B cell (primary cell): ENCODE data around the gene DTX4. TPM values are rescaled to one million over a fixed set of nuclear protein-coding genes. Genes with fewer than 3 reads are reported as not detected.

ENCODE experiments used
- ATAC-seq: fragments of 200-7000 bp; cut with Tn5 transposase; one replicate; pipeline ENCODE4 v1.10.0; 2021; ENCODE audit warnings: low read depth, mild to moderate bottlenecking, moderate number of reproducible peaks, moderate library complexity
- CTCF ChIA-PET: fragments of 350-600 bp; sonication (Branson Sonifier 250); formaldehyde crosslinking; loops from one replicate; lab custom pipeline; 2021; ENCODE audit warnings: antibody characterized with exemption, inconsistent platforms; lab: Charles Lee
- POLR2A ChIA-PET: fragments of 350-600 bp; sonication (Branson Sonifier 250); formaldehyde crosslinking; loops from one replicate; lab custom pipeline; 2021; ENCODE audit warnings: antibody characterized with exemption; lab: Charles Lee
- DNase-seq: peaks from one replicate; pipeline ENCODE4 v3.0.0; 2013
- H2AFZ ChIP-seq: 2 replicates; pipeline ENCODE4 v1.6.1; 2012; ENCODE audit warnings: mild to moderate bottlenecking, low read depth, low read length; ENCODE audit not compliant: insufficient read depth, poor library complexity, severe bottlenecking
- H3K27ac ChIP-seq, 2 donors: 1 replicate in 1 of 2; 2 replicates in 1 of 2; pipeline ENCODE4 v1.5.1; 2012 to 2013; ENCODE audit warnings: low read length in 2 of 2, mild to moderate bottlenecking in 2 of 2, moderate library complexity in 1 of 2
- H3K27me3 ChIP-seq, 4 experiments: fragments of 200-600 bp in 1 of 4; sonication (generic) in 1 of 4; replicated peaks in 1 of 4; 1 replicate in 2 of 4; 2 replicates in 2 of 4; pipeline versions ENCODE4 v1.6.1 to v1.7.0; 2013 to 2016; ENCODE audit warnings: low read length in 3 of 4, mild to moderate bottlenecking in 2 of 4, mixed read lengths in 1 of 4, moderate library complexity in 1 of 4; ENCODE audit not compliant: insufficient read depth in 4 of 4, control insufficient read depth in 3 of 4; ENCODE audit errors: control extremely low read depth in 1 of 4
- H3K36me3 ChIP-seq, 2 experiments: replicated peaks in 1 of 2; 1 replicate in 1 of 2; 2 replicates in 1 of 2; pipeline versions ENCODE4 v1.6.1 to v1.7.1; 2013; ENCODE audit warnings: low read length in 1 of 2; ENCODE audit not compliant: insufficient read depth in 2 of 2, control insufficient read depth in 1 of 2; ENCODE audit errors: control extremely low read depth in 1 of 2, extremely low read depth in 1 of 2
- H3K4me1 ChIP-seq, 2 donors: fragments of 200-600 bp in 1 of 2; sonication (generic) in 1 of 2; 1 replicate in 1 of 2; 2 replicates in 1 of 2; pipeline versions ENCODE4 v1.5.1 to v1.6.1; 2013 to 2017; ENCODE audit warnings: low read length in 2 of 2; ENCODE audit not compliant: control insufficient read depth in 2 of 2, insufficient read depth in 2 of 2
- H3K4me2 ChIP-seq: replicated peaks from 2 replicates; pipeline ENCODE3; 2012; ENCODE audit warnings: mild to moderate bottlenecking, low read depth, low read length; ENCODE audit not compliant: poor library complexity, severe bottlenecking
- H3K4me3 ChIP-seq, 5 experiments: fragments of 200-600 bp in 1 of 5; sonication (generic) in 1 of 5; 1 replicate in 3 of 5; 2 replicates in 2 of 5; pipeline versions ENCODE4 v1.5.1 to v1.7.0; 2011 to 2016; ENCODE audit warnings: low read length in 4 of 5, mild to moderate bottlenecking in 4 of 5, low read depth in 2 of 5, control low read depth in 1 of 5, moderate library complexity in 1 of 5; ENCODE audit not compliant: insufficient read depth in 1 of 5; ENCODE audit errors: control extremely low read depth in 1 of 5, extremely low read depth in 1 of 5
- H3K79me2 ChIP-seq: fragments of 200-600 bp; sonication (generic); one replicate; pipeline ENCODE4 v1.6.0; 2016; ENCODE audit warnings: low read length; ENCODE audit not compliant: control insufficient read depth, insufficient read depth
- H3K9ac ChIP-seq: fragments of 200-600 bp; sonication (generic); 2 replicates; pipeline ENCODE4 v1.6.1; 2017; ENCODE audit warnings: mild to moderate bottlenecking, low read length, moderate library complexity
- H3K9me3 ChIP-seq, 3 donors: one replicate each; pipeline versions ENCODE4 v1.6.1 to v1.7.1; 2013; ENCODE audit warnings: low read length in 2 of 3; ENCODE audit not compliant: control insufficient read depth in 2 of 3, insufficient read depth in 1 of 3; ENCODE audit errors: control extremely low read depth in 1 of 3
- H4K20me1 ChIP-seq: 2 replicates; pipeline ENCODE4 v1.6.0; 2012; ENCODE audit warnings: mild to moderate bottlenecking, low read length; ENCODE audit not compliant: insufficient read depth, control insufficient read depth, poor library complexity, severe bottlenecking
- H3K27ac Mint-ChIP-seq: one replicate; pipeline ENCODE4 v1.8.0; 2021; ENCODE audit warnings: mixed read lengths
- H3K27me3 Mint-ChIP-seq: one replicate; pipeline ENCODE4 v1.8.0; 2021; ENCODE audit warnings: mixed read lengths
- H3K4me1 Mint-ChIP-seq: one replicate; pipeline ENCODE4 v1.8.0; 2021; ENCODE audit warnings: mixed read lengths
- H3K4me3 Mint-ChIP-seq: one replicate; pipeline ENCODE4 v1.8.0; 2021; ENCODE audit warnings: mixed read lengths
- H3K9me3 Mint-ChIP-seq: one replicate; pipeline ENCODE4 v1.8.0; 2022; ENCODE audit warnings: mixed read lengths; ENCODE audit not compliant: insufficient read depth
- CTCF ChIP-seq: fragments of 200-600 bp; IDR thresholded peaks from one replicate; pipeline ENCODE4 v1.8.0; 2022; ENCODE audit warnings: antibody characterized with exemption, mild to moderate bottlenecking
- EZH2 ChIP-seq: IDR thresholded peaks from 2 replicates; pipeline ENCODE4 v1.6.1; 2012; ENCODE audit warnings: borderline replicate concordance, low read depth, mild to moderate bottlenecking, moderate library complexity, low read length; ENCODE audit not compliant: insufficient read depth, poor library complexity, severe bottlenecking
- WGBS: methylation state at CpG from one replicate; pipeline ENCODE4 v1.1.5; 2013; ENCODE audit warnings: missing lambda C conversion rate; ENCODE audit not compliant: insufficient coverage; 5-methylcytosine and 5-hydroxymethylcytosine counted together
- intact Hi-C: fragments of 100-400 bp; cut with micrococcal nuclease; formaldehyde crosslinking; loops from one replicate; pipeline ENCODE4 v1.10.0; 2022
- polyA plus RNA-seq: library from polyadenylated mRNA; depleted of rRNA; stranded (reverse); fragments of >200 nt; gene quantifications from 2 replicates; pipeline ENCODE4 v1.2.3, GENCODE V29; 2012
- total RNA-seq, 2 donors: library from RNA; stranded (reverse); fragments of 120-200 nt in 1 of 2; gene quantifications; 1 replicate in 1 of 2; 2 replicates in 1 of 2; pipeline versions ENCODE4 v1.2.3 to v1.2.4, GENCODE V29; 2013 to 2022

The DTX4 gene
- total and polyA plus RNA-seq, 2 donors (not counting 1 experiment from before 2014, with no cell fraction given) = 11.7 to 43.3 TPM

GRCh38 chr11:59253001-59253400 lies 81.1 kb downstream of the DTX4 start:
- H3K79me2 ChIP-seq = no peaks in the 10 kb centered on the region
- Mint-ChIP-seq H3K9me3 (no peaks in the 10 kb centered on the region), H3K4me1 (peaks cover 19% of the 10 kb centered on the region), H3K4me3 (no peak overlapping the region), H3K27ac (no peak overlapping the region), H3K27me3 (no peaks in the 10 kb centered on the region)
- DNase-seq (no peak), ATAC-seq (no peak)
- H3K27me3 ChIP-seq = no peaks in the 10 kb centered on the region
- POLR2A ChIA-PET = no interaction called here
- no peaks in the 10 kb centered on the region for H3K36me3 ChIP-seq
- no peak overlapping the region for H3K4me2 ChIP-seq
- TF ChIP-seq EZH2 = no peak
- no peak for TF ChIP-seq CTCF
- H2AFZ ChIP-seq = no peak overlapping the region
- no peak overlapping the region for H3K4me3 ChIP-seq
- peaks cover 18 to 19% of the 10 kb centered on the region in 2 donors for H3K4me1 ChIP-seq
- no peak overlapping the region for H3K9ac ChIP-seq
- 100% methylated on average over 1 of the region's 2 CpGs for WGBS
- H3K9me3 ChIP-seq = peaks cover 0 to 1% (median 0%) of the 10 kb centered on the region in 3 donors
- intact Hi-C loops = no loop called here
- H4K20me1 ChIP-seq = no peaks in the 10 kb centered on the region
- no peak overlapping the region for H3K27ac ChIP-seq
- CTCF ChIA-PET = interaction anchor here (1.7 kb wide), 1 partner anchor 10 kb away, joined by 4 read pairs; no protein-coding TSS in a partner anchor

- Mint-ChIP-seq H3K4me1 (peaks cover 19% of the 10 kb centered on the region), H3K9me3 (no peaks in the 10 kb centered on the region), H3K27ac (no peak overlapping the region), H3K4me3 (no peak overlapping the region), H3K27me3 (no peaks in the 10 kb centered on the region)
- CTCF ChIA-PET = interaction anchor here (0.7 to 1.8 kb wide), 4 partner anchors 9 to 82 kb away, joined by 3 to 5 read pairs (median 4); partner anchors contain the start of gene DTX4
- no peaks in the 10 kb centered on the region for H3K27me3 ChIP-seq
- no peak for TF ChIP-seq EZH2
- TF ChIP-seq CTCF = no peak
- no peak overlapping the region for H3K9ac ChIP-seq
- peak overlapping the region; percentile 19 for H3K4me2 ChIP-seq
- H4K20me1 ChIP-seq = no peaks in the 10 kb centered on the region
- peaks cover 18 to 19% of the 10 kb centered on the region in 2 donors for H3K4me1 ChIP-seq
- peak overlapping the region in 1 of 2 donors; percentile 19 for H3K27ac ChIP-seq
- no peak for ATAC-seq
- intact Hi-C loops = no loop called here
- POLR2A ChIA-PET = no interaction called here
- no peaks in the 10 kb centered on the region for H3K36me3 ChIP-seq
- H3K79me2 ChIP-seq = no peaks in the 10 kb centered on the region
- no peak overlapping the region for H2AFZ ChIP-seq
- no peak overlapping the region for H3K4me3 ChIP-seq
- no peaks in the 10 kb centered on the region for H3K9me3 ChIP-seq
- no peak for DNase-seq
Measured at GRCh38 chr11:59254286-59254685, 82.4 kb downstream of the DTX4 start.
